Hematopoietic multipotent progenitor cell treated with erythropoietin and hydrocortisone succinate and interleukin-3 and kit ligand, for 6 days (in vitro differentiated cells): ENCODE results near the gene RGPD6.
"Not testable (repeated sequence)": the region's sequence is repeated elsewhere in the genome, so short reads cannot be mapped to it uniquely, and the experiment has no call there.

Experiments used
- DNase-seq: peaks from one replicate; pipeline ENCODE4 v3.0.0-alpha.2; 2015

Gene RGPD6

GRCh38 chr2:110576763-110577416 lies at the start of gene RGPD6:
Gene RGPD6, minus strand, starts transcription at chr2:110577222. Its CDS starts 198 bp downstream, at chr2:110577024.
- DNase-seq, result not testable (repeated sequence)

DNA sequence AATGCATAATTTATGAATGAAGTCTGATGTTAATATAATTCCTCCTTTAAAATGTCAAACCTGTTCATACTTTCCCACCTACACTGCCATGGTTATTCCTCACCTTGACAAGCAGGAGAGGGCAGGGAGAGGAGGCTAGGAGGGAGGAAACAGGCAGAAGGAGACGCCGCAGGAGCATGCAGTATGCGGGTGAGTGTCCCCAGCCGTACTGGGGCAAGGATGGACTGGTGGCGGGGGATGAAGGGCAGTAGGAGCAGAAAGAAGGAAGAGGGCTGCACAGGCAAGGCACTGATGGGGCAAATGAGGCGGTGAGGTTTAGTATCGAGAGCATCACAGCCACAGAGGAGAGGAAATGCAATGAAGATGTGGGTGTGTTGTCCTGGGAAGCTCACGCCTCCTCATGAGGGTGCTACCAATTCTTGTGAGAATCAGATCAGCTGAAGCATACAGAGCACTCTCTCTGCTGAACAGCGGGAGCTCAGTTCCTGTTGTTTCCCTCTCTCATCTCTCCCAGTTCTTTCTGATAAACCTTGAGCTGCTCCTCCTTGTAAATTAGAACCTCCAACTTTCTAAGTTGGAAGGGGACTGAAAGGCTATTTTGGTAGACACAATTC lies 42.4 kb upstream of the RGPD6 start:
- DNase-seq, result not testable (repeated sequence)

GRCh38 chr2:110613927-110614326 lies 36.9 kb upstream of the RGPD6 start:
- not testable (repeated sequence) for DNase-seq

DNA sequence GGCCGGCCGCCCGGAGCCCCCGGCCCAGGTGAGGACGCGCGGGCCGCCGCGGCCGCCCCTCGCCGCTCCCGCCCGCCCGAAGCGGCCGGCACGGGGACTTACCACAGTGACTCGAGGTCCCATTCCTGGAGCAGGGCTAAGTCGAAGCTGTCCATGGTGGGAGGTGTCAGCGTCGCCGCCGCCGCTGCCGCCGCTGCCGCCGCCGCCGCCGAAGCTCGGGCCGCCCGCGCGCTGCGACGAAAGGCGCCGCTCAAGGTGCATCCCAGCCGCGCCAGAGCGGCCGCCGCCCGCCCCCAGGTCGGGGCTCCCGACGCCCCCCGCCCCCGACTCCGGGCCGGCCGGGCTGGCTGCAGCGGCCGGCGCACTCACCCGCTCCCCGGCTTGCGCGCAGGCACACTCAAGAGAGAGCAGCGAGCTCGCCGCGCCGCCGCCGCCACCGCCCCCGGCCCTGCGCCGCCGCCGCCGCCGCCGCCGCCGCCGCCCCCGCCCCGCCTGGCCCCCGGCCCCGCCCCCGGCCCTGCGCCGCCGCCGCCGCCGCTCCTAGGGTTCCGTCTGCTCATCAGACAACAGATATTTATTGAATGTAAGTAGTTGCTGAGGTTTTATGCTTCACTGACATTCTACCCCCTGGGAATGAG lies 33.7 kb upstream of the RGPD6 start:
- DNase-seq, result not testable (repeated sequence)

DNA sequence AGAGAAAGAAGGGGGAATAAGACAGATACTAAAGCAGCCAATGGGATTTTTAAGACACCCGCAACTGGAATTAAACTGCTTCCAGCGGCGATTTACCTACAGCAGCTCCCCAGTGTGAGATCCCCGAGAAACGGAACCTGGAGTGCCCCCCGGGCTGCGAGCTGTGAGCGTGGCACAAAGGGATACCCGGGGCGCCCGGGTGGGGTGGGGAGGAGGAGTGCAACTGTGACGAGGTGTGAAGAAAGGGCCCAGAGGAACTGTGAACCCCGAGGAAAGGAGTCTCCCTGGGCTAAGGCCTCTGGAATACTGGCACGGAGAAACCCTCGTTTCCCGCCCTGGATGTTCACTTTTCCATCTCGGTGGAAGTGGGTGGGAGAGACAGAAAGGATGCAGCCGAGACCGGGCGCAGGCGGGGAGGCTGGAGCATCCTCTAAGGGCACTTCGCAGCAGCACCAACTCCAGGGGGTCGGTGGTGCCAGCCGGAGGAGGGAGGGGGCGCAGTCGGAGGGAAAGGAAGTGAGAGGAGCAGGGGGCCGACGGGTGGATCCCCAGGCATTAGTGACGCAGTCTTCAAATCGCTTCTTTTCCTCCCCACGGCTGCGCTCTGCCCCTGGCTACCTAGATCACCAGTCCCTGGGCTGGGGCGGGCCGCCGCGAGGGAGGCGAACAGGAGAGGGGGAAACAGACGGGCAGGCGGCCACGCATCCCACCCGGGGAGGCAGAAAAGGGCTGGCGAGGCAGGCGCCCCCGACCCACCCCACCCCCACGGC lies 33.0 kb upstream of the RGPD6 start:
- not testable (repeated sequence) for DNase-seq

DNA sequence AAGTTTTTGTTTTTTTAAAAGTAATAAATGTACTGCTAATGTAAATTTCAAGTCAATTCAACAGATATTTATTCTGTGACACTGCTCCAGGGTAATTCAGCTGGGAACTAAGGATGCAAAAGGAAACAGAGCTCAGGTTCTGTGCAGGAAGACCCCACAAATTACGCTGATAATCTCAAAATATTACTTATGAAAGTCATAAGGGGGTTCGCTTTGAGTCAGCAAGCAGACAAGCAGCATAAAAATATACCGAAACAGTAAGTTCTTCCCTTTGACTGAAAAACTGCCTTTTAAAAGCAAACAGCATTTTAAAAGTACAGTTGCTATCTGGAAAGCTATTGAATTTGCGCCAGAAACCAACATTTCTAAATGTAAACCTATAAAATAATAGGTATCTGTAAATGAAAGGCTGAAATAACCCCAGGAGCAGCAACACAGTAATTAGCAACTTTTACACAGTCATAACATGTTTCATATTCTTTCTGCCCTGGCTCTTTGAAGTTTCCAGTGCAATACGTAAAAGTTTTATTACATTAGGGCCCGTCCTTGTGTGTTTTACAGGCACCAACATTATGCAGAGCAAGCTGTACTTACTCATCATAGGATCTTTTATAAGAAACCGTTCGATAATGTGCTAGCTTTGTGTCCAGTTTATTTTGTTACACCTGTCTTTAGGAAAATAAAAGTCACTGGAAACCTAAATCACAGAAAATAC lies 31.9 kb upstream of the RGPD6 start:
- not testable (repeated sequence) for DNase-seq

- DNase-seq, result not testable (repeated sequence)
These were observed 28.0 kb upstream of the RGPD6 start for GRCh38 chr2:110605057-110605456.

DNA sequence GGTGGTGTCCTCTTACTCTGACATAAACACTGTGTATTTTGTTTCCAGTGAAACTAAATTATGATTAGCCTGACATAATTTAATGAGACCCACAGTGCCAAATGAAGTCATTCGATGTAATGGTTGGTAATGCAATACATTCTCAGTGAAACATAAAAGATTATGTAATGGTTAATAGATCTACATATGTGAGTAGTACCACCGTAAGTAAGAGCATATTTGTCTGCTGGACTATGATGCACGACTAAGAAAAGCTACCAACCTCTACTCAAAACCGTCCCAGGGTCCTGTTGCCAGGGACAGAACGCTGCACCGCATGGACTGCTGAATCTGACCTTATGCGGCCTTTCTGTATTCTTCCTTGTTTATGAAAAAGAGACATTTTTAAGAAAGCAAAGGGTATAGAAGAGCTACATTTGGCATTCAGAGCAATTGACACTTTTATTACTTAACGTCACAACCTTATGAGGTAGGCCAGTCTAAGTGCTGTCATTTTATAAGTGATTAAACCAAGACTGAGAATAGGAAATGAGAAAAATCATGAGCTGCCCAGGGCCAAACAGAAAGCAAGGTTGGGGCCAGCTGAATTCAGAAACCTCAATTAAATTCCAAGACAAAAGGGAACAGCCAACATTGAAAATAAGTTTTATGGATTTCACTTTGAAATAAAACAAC lies 27.0 kb upstream of the RGPD6 start:
- DNase-seq, result not testable (repeated sequence)

DNA sequence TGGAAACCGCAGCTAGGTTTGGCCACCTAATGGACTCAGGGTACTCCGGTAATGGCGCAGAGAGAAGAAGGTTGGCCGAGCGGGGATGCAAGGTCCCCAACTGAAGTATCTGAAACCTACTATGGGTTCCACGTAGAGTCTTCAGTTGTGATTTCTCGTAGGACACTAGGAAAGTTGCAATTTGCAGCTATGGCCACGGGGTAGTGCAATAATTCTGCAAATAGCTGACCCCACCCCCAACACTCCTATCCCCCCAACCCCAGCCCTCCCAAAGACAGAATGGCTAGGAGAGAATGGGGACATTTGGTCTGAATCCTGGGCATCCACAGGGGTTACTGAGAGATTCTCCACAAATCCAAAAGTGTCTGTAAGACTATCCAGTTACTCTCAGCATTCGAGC lies 25.1 kb upstream of the RGPD6 start:
- not testable (repeated sequence) for DNase-seq

DNA sequence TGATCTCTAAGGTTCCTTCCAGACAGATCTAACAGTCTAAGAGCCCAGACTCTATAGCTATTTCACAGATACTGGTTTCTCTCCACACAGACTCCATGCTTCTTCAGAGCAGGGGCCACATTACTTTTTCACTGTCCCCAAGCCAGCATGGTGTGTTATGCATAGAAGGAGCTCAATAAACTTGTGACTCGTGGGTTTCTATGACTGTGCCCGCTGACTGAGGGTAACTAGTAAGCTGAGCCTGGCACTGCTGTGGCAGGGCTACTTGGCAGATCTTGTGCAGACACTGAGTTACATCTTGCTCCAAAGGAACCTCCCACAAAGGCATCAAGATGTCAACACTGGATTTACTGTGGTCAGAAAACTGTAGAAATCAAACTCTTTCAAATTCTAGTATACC lies 15.0 kb upstream of the RGPD6 start:
- DNase-seq, result not testable (repeated sequence)

GRCh38 chr2:110589677-110590330 lies 12.8 kb upstream of the RGPD6 start:
- not testable (repeated sequence) for DNase-seq

DNA sequence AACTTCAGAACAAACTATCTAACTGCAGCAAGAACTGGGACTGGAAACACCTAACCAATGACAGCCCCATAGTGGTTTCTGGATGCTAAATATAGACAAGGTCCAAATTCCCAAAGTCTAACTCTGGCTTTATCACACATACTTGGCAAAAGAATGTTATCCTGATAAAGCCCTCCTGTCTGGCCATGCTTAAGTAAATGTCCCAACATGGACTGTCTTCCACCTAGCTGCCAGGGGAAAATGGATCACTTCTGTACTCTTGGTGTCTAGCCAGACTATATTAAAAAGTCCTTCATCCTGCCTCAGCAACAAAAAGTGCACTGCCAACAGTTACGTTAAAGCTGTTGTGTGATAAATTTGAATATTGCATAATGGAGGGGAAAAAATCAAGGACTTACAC lies 11.5 kb upstream of the RGPD6 start:
- not testable (repeated sequence) for DNase-seq

DNA sequence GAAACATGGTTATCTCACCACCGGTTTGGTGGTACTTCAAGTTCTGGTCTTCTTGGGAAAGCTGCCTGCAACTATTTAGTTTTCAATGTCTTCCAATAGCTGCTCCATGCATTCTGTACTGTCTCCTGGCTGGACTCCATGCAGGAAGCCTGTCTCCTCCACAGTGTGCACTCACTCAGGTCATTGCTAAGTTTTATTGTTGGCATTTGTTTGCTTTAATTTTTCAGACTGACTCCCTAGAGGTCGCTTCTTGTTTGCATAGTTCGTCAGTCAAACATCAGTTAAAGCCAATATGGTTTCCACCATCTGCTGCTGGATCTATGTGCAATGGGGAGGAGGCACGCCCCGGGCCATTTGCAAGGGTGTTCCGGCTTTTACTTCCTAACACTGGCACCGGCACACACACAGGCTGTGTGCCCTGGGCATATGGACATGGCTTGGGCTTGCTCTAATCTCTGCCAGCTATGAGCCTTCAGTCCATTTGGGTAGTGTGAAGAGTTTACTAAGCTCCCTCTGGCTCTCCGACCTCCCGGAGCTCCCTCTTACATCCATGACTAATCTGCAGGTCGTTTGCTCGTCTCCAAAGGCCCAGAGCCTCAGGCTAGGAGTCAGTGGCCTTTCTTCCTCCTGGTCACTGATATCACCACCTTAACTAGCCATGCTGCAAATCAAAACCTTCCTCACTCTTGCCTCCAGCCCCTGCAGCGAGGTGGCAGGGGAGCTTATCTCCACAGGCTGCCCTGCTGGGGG lies 2.4 kb upstream of the RGPD6 start:
- DNase-seq, result not testable (repeated sequence)

- DNase-seq, result not testable (repeated sequence)
These were observed 1.4 kb upstream of the RGPD6 start for GRCh38 chr2:110578429-110578828.

DNA sequence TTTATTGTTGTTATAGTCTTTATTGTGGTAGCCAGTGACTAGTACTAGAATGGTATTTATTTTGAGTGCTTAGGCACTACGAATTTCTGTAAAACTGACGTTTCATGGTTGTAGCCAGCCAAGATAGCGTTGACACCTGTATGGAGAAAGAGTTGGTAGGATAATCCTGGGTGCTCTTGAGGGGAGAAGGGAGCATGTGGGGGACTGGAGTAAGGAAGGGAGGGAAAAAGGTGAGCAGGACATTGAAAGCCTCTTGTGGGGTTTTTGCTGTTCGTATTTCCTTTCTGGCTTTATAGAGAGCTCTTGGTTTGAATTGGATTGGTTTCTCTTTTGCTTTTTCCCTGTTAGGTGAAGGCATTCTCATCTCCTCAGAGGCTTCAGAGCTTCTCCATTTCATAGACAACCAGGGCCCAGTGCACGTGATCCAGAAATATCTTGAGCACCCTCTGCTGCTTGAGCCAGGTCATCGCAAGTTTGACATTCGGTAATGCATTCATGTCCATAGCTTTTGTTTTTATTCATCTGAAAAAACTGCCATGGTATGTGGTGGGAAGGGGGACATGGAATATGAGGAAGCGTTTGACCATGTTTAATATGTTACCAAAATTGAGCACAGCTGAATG lies 77.2 kb downstream of the RGPD6 start:
- not testable (repeated sequence) for DNase-seq

DNA sequence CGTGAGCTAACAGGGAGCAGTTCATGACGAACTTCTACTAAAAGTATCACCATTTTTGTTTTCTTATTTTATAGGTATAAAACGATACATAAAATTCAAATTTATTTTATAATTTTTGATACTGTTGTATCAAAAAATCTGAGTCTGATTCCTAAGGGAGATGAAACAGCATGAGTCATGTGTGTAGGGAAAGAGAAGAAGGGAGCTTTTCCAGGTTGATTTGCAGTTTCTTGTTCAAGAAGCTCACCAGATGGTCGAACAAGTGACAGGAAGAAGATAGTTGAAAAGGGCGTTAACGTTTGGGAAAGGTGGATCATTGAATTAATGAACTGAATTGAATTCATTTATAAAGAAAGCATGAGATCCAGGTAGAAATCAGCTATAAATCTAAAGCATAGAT lies 81.0 kb downstream of the RGPD6 start:
- not testable (repeated sequence) for DNase-seq

- not testable (repeated sequence) for DNase-seq
These were observed 82.5 kb downstream of the RGPD6 start for GRCh38 chr2:110494488-110494887.

DNA sequence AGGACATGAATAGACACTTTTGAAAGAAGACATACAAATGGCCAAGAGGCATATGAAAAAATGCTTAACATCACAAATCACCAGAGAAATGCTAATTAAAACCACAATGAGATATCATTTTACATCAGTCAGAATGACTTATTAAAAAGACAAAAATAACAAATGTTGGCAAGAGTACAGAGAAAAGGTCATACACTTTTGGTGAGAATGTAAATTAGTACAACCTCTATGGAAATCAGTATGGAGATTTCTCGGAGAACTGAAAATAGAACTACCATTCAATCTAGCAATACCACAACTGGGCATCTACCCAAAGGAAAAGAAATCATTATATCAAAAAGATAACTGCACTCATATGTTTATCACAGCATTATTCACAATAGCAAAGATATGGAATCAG lies 88.0 kb downstream of the RGPD6 start:
- DNase-seq, result not testable (repeated sequence)

DNA sequence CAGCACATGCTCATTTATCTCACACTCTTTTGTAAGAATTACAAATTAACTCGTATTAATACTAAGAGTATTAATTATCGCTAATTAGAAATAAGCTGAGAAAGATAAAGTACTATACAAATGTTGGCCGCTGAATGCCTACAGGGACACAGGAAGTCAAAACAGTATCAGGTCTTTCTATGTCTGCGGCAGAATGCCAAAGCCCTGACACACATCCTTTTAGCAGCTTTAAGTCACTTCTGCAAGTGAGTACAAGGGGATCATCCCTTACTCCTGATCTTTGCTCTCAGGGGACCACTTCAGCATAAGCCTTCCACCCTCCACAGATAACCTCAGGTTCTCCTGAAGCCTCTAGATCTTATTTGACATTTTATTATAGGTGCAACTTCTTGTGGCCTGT lies 94.3 kb downstream of the RGPD6 start:
- DNase-seq, result not testable (repeated sequence)

DNA sequence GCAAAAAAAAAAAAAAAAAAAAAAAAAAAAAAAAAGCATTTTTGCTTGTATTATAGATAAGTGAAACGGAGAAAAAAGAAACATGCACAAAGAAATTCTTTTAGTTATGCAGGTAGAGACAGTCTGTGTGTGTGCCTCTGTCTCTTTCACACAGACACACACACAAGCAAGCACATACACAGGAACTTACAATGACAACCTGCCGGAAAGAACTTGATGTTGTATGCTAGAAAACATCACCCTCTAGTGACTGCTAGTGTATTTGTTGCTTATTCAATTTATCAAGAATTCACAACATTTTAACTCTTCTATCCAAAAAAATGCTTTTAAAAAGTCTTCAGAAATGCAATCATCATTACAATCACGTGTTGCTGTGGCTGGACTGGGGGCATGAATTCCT lies 95.8 kb downstream of the RGPD6 start:
- DNase-seq, result not testable (repeated sequence)
